ENCODE results near the gene ADGRB3.
"Not testable (repeated sequence)": the region's sequence is repeated elsewhere in the genome, so short reads cannot be mapped to it uniquely, and the experiment has no call there.

ADGRB3 gene

DNA sequence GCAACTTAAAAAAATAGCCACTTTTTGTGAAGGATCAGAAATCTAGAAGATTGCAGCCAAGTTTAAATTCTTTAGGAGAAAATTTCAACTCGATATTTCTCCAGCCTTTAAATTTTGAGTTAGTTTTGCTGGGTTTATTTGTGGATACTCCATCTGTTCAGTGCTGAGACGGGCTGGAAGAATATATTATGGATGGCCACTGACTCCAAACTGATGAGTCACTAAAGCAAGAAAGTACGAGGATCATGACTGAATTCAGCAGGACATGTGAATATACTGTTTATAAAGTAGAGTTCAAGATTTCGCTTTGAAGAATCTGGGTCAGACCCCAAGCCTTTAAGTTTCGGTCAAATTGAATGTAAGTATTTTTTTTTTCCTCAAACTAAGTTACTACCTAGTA is 199.5 kb downstream of the ADGRB3 start:
- no peak for DNase-seq

DNA sequence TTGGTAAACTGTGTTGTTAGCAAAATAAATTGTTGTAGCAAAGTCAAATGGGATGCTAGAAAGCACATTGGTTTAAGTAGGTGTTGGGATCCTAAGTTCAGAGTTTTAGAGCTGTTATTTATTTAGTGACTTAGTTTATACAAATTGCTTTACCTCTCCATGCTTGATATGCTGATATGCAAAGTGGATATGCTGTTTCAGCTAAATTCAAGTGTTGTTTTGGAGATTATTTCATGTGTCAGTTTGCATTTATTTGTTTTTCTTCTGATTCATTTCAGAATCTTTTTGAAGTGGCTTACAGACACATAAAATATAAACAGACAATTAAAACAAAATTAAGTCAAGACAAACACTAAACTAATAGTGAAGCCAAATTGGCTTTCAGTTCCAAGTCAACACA is 203.5 kb downstream of the ADGRB3 start:
- no peak for DNase-seq

- no peak for DNase-seq
Measured at GRCh38 chr6:68852791-68853190, 217.7 kb downstream of the ADGRB3 start.

- DNase-seq = no peak
Measured at GRCh38 chr6:68859233-68859632, 224.2 kb downstream of the ADGRB3 start.

DNA sequence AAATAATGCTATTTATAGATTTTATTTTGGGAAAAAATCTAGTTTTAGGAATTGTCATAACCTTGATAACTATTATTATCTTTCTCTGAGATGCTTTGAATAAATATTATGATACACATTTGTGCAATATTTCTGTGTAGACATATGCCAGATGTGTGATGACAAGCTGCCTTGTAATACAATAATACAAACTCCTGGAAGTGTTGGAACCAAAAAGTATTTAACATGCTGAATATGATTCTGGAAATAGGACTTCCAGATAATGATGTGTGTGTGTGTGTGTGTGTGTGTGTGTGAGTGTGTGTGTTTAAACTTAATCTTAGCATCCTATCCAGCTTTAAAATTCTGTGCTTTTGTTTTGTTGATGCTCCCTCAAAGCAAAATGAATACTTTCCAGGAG is 233.6 kb downstream of the ADGRB3 start:
- DNase-seq = no peak

DNA sequence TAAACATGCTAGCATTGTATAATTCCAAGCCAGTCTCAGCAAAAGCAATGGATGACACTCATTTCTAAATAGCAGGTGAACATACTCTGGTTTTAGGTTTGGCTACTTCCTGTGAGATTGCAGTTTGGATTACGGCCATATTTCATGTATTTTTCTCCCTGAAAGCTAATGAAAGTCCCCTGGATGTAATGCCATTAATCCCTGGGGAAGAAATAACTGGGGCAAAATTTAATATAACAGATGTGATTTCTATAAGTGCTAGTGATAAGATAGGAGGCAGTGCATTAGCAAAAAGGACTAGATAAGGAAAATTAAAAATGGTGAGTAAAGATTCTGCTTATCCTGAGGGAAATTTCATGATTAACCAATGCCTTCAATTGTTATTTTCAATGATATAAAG is 238.2 kb downstream of the ADGRB3 start:
- DNase-seq = no peak

DNA sequence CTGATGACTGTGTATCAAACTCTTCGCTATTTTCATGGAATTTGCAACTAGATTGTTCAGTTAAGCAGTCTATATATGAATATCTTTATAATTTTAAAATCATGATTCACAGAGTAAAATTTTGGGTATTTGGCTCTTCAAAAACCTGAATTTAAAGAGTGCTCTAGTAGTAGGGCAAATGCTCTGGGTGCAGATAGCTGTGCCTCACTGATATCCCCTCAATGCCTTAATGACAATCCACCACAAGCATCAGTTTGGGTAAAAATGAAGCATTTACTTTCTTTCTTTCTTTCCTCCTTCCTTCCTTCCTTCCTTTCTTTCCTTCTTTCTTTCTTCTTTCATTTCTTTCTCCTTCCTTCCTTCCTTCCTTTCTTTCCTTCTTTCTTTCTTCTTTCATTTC is 239.7 kb downstream of the ADGRB3 start:
- DNase-seq = no peak

DNA sequence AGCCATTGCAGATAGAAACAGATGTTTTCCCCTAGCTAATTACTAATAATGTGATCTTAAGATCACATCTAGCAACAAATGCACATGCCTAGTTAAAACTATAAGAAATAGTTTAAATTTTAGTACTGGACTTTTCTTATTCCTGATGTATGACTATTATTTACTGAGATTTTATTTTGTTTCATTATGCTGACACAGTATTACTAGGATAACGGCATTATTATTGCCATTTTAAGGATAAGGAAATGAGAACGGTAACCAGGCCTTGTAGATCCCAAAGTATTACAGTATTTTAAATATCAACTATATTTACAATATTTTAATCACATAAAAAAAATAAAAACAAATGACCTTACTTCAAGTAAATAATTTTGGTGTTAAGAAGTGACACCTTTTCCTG is 240.3 kb downstream of the ADGRB3 start:
- no peak for DNase-seq

GRCh38 chr6:68876792-68877493 is 241.9 kb downstream of the ADGRB3 start:
- no peak for DNase-seq

GRCh38 chr6:68880050-68880813 is 245.2 kb downstream of the ADGRB3 start:
- DNase-seq = no peak

DNA sequence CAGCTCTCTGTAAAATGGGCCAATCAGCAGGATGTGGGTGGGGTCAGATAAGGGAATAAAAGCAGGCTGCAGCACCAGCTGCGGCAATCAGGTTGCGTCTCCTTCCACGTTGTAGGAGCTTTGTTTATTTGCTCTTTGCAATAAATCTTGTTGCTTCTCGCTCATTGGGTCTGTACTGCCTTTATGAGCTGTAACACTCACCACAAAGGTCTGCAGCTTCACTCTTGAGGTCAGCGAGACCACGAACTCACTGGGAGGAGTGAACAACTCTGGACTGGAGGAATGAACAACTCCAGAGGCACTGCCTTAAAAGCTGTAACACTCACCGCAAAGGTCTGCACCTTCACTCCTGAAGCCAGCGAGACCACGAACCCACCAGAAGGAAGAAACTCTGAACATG is 248.2 kb downstream of the ADGRB3 start:
- not testable (repeated sequence) for DNase-seq

DNA sequence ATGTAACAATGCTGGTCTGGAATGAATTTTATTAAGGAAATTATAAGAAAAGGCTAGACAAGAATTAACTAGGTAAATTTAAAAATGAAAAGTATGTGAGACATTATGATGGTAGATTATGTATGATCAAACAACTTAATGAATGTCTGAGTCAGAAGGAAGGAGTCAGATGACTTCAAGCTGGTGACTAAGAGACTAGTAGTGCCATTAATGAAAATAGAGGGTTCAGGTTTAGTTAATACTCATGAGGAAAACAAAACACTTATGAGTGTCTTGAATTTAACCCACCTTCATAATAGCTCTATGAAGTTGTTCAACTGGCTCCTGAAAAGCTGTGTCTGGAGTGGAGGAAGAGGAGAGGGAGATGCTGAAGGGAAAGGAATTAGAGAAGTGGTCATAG is 256.3 kb downstream of the ADGRB3 start:
- DNase-seq = no peak

DNA sequence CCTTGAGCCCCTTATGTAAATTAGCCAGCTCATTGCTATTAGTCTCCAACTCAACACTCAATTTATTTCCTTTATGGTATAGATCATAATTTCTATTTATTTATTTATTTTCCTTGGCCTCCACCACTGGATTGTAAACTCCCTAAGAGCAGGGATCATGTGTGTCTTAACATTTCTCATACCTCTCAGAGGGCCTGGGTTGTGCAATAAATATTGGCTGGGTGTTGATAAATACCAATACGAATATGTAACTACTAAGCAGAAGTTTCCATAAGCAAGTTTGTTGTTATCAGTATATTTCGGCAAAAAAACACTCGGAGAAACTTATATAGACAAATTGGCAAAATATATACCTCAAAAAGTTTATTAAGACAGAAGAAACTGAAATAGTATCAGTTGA is 257.4 kb downstream of the ADGRB3 start:
- DNase-seq = no peak

DNA sequence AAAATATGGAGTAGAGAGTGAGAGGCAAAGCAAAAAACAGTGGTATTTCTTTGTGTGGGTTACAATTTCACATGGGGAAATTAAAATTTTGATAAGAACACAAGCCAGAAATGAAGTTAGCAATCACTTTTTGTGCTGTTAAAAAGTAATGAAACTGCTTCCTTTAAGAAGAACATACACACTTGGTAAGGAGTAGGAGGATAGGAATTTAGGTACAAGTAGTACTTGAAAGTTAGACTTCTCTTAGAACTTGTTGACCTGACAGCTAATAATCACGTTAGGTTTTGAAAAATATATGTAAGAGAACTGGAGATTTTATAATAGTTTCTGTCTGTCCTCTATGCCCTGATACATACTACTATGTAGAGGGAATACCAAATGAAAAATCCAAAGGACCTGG is 260.8 kb downstream of the ADGRB3 start:
- DNase-seq = no peak

DNA sequence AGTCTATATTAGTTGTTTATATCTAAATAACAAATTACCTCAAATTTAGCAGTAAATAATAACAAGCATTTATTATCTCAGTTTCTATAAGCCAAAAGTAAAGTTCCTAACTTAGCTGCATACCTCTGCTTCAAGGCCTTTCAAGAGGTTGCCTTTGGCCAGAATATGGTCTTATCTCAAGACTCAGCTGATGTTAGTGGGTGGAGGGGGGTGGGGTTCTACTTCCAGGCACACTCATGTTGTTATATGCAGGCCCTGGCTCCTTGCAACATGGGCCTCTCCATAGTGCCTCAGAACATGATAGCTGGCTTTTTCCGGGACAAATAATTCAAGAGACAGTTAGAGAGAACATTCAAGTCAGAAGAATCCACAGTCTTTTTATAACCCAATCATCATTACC is 266.0 kb downstream of the ADGRB3 start:
- DNase-seq = no peak

DNA sequence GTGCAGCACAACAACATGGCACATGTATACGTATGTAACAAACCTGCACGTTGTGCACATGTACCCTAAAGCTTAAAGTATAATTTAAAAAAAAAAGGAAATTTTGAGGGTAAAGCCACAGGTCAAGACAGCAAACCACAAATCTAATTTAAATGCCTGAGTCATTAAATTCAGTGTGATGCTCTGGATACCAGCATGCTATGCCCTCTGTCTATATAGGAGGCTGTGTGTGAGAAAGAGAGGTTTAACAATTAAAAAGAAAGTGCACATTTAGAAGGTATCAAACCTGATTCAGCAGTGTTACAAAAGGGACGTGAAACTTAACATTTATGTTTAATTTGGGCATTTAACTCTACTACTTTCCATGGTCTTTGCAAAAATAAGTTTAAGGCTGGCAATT is 276.3 kb downstream of the ADGRB3 start:
- no peak for DNase-seq

DNA sequence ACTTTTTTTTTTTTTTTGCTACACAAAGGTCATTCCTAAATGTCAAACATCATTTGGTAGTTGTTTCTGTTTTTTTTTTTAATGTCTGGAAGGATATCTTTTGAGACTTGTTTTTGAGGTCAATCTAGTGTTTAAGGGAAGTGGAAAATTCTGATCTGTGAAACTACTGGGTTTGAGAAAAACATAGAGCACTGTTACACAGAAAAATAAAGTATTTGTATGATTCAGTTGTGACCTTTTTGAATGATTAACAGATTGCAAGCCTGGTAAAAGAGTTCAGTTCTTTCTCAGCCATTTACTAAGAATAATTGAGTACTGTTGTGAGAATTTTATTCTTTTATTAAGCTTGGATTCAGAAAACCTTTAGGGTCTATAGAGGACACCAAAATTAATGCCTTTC is 276.7 kb downstream of the ADGRB3 start:
- DNase-seq = no peak

DNA sequence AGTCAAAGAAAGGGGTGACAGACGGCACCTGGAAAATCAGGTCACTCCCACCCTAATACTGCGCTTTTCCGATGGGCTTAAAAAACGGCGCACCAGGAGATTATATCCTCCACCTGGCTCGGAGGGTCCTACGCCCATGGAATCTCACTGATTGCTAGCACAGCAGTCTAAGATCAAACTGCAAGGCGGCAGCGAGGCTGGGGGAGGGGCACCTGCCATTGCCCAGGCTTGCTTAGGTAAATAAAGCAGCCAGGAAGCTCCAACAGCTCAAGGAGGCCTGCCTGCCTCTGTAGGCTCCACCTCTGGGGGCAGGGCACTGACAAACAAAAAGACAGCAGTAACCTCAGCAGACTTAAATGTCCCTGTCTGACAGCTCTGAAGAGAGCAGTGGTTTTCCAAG is 277.7 kb downstream of the ADGRB3 start:
- not testable (repeated sequence) for DNase-seq

DNA sequence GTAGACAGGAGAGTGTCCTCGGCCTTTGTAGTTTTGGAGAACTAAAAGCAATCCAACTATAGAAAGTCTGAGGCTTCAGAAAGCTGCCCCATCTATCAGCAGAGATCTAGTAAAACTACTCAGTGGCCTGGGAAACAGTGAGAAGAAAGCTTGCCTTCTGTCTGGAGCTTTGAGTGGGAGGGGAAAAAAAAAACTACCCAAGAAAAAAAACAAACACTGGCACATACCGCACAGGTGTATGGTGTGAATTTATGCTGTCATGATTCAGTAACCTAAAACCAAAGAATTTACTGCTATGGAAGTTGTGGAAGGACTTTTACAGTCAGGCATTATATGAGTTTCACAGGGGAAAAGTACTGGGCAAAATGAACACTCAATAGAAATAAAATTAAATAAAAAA is 280.5 kb downstream of the ADGRB3 start:
- no peak for DNase-seq

DNA sequence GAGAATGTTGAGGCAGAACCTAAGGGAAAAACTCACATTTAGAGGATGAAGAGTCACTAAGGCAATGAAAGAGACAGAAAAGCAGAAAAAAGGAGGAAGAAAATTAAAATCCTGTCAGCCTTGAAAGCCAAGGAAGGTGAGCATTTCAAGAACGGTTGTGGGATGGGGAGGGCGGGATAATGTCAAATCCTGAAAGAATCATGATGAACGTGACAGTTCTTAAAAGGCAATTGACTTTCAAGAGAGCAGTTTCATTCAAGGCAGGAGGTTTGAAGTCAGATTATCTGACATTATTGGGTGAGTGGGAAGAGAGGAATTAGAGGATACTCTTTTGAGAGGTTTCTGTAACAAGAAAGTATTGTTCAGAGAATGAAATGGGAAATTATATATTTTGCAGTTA is 284.5 kb downstream of the ADGRB3 start:
- no peak for DNase-seq

GRCh38 chr6:68941345-68941744 is 306.3 kb downstream of the ADGRB3 start:
- no peak for DNase-seq

GRCh38 chr6:68947721-68948120 is 312.6 kb downstream of the ADGRB3 start:
- no peak for DNase-seq

- no peak for DNase-seq
Measured at GRCh38 chr6:68951270-68951669, 316.2 kb downstream of the ADGRB3 start.

DNA sequence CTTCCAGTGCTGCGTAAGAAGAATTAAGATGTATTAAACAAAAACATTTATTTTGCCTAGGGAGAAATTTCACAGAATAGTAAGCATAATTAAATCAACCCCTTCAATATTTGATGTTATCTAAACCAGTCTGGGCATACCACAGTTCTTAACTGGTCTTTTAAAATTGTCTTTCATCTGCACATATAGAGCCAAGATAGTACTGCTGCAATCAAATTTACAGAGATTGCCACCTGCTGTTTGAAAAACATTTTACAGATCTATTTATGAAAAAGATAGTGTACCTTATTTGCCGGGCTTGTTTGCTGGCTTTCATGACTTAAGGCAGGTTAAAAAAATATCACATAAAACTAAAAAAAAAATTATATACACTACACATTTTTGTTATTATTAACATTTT is 323.2 kb downstream of the ADGRB3 start:
- DNase-seq = no peak
